Lower lobe of right lung (tissue), 2 donors: ENCODE measurements around the gene GPR157. TPM values are rescaled to one million over a fixed set of nuclear protein-coding genes. Genes with fewer than 3 reads are reported as not detected.
"Not testable (repeated sequence)": the region's sequence is repeated elsewhere in the genome, so short reads cannot be mapped to it uniquely, and the experiment has no call there.

ENCODE experiments used
- ATAC-seq, 2 donors: fragments of 200-7000 bp; cut with Tn5 transposase; one replicate each; pipeline ENCODE4 v1.9.1; 2020 to 2022; ENCODE audit warnings: mild to moderate bottlenecking in 2 of 2, moderate library complexity in 2 of 2
- DNase-seq: peaks from one replicate; pipeline ENCODE4 v3.0.0-alpha.2; 2020
- H3K27ac ChIP-seq: fragments of 200-600 bp; one replicate; pipeline ENCODE4 v1.8.0; 2022
- H3K27me3 ChIP-seq: fragments of 200-600 bp; one replicate; pipeline ENCODE4 v1.8.0; 2022; ENCODE audit warnings: low read depth
- H3K36me3 ChIP-seq: fragments of 200-600 bp; one replicate; pipeline ENCODE4 v1.8.0; 2022; ENCODE audit warnings: mild to moderate bottlenecking
- H3K4me1 ChIP-seq: fragments of 200-600 bp; one replicate; pipeline ENCODE4 v1.8.0; 2022
- H3K4me3 ChIP-seq: fragments of 200-600 bp; one replicate; pipeline ENCODE4 v1.8.0; 2022; ENCODE audit warnings: mild to moderate bottlenecking
- H3K9me3 ChIP-seq: fragments of 200-600 bp; one replicate; pipeline ENCODE4 v1.8.0; 2022
- CTCF ChIP-seq: fragments of 200-600 bp; IDR thresholded peaks from one replicate; pipeline ENCODE4 v1.8.0; 2022; ENCODE audit warnings: antibody characterized with exemption, mild to moderate bottlenecking
- intact Hi-C: fragments of 100-400 bp; cut with DNase I; formaldehyde crosslinking; loops from one replicate; pipeline ENCODE4 v1.11.0; 2022
- total RNA-seq: library from RNA; stranded (reverse); fragmentation: NEBNext Ultra II Directional; extraction: Animal tissue kit (Norgen Biotek cat#: 25700); gene quantifications from one replicate; pipeline ENCODE4 v1.2.1, GENCODE V29; 2021
- donor health status: DM: no; HTN: yes; CAD: no; lungs with severe emphysema.

GPR157 gene
- total RNA-seq, 1 donor from 2014 or later = 14.2 TPM

- DNase-seq (no peak), ATAC-seq (no peak)
- H3K27ac ChIP-seq = no peak overlapping the region
- no peaks in the 10 kb centered on the region for H3K36me3 ChIP-seq
- peak overlapping the region; percentile 69 for H3K4me3 ChIP-seq
- intact Hi-C loops = no loop called here
- TF ChIP-seq CTCF = no peak
- H3K4me1 ChIP-seq = peaks cover 32% of the 10 kb centered on the region
- H3K27me3 ChIP-seq = no peaks in the 10 kb centered on the region
- no peaks in the 10 kb centered on the region for H3K9me3 ChIP-seq
These were observed 2.4 kb downstream of the GPR157 start for GRCh38 chr1:9126511-9126910.

DNA sequence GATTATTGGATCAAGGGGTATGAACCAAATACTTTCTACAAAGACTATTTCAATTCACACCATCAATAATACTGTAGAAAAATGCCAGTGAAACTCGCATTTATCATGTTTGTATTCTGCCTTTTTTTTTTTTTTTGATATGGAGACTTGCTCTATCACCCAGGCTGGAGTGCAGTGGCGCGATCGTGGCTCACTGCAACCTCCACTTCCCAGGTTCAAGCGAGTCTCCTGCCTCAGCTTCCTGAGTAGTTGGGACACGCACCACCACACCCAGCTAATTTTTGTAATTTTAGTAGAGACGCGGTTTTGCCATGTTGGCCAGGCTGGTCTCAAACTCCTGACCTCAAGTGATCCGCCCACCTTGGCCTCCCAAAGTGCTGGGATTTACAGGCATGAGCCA, 3.1 kb downstream of the GPR157 start:
- peak; percentile 14 for DNase-seq
- ATAC-seq, H3K27ac ChIP-seq, H3K9me3 ChIP-seq, H3K27me3 ChIP-seq, H3K36me3 ChIP-seq, intact Hi-C loops: not testable (repeated sequence)
- Histone ChIP-seq H3K4me1 (peaks cover 32% of the 10 kb centered on the region), H3K4me3 (peak overlapping the region; percentile 15)

DNA sequence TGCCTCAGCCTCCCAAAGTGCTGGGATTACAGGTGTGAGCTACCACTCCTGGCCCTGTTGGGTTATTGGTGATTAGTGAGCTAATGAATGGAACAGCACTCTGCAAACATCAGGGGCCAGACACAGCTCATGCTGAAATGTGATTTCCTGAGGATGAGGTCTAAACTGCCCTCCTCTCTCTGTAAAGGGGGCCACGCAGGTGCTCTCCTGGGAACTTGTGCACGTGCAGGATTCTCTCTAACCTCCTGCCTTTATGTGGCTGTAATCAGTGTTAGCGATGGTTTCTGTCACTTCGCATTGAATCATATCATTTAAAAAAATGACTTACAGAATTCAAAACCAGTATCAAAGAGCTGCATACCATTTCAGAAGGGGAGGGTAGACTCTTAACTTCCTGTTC, 3.6 kb downstream of the GPR157 start:
- peaks cover 38% of the 10 kb centered on the region for H3K4me1 ChIP-seq
- H3K27me3 ChIP-seq = no peaks in the 10 kb centered on the region
- ATAC-seq = no peak
- no peak overlapping the region for H3K4me3 ChIP-seq
- no peak for DNase-seq
- no peaks in the 10 kb centered on the region for H3K9me3 ChIP-seq
- H3K36me3 ChIP-seq = no peaks in the 10 kb centered on the region
- H3K27ac ChIP-seq = no peak overlapping the region
- TF ChIP-seq CTCF = no peak
- intact Hi-C loops = no loop called here

GRCh38 chr1:9124389-9124788, 4.5 kb downstream of the GPR157 start:
- H3K9me3 ChIP-seq, H3K27ac ChIP-seq, intact Hi-C loops, H3K4me3 ChIP-seq, H3K27me3 ChIP-seq, ATAC-seq, DNase-seq, H3K36me3 ChIP-seq: not testable (repeated sequence)
- peaks cover 46% of the 10 kb centered on the region for H3K4me1 ChIP-seq

- intact Hi-C loops, H3K36me3 ChIP-seq, H3K4me3 ChIP-seq, ATAC-seq, H3K27ac ChIP-seq, H3K9me3 ChIP-seq, H3K27me3 ChIP-seq: not testable (repeated sequence)
- DNase-seq = peak; percentile 4
- H3K4me1 ChIP-seq = peaks cover 46% of the 10 kb centered on the region
These were observed 5.2 kb downstream of the GPR157 start for GRCh38 chr1:9123665-9124064.

GRCh38 chr1:9121496-9122409, 7.1 kb downstream of the GPR157 start:
- ATAC-seq (peak in 1 of 2 donors; percentile 13), DNase-seq (no peak)
- no peaks in the 10 kb centered on the region for H3K9me3 ChIP-seq
- no peaks in the 10 kb centered on the region for H3K27me3 ChIP-seq
- H3K4me1 ChIP-seq = peaks cover 27% of the 10 kb centered on the region
- no peak overlapping the region for H3K4me3 ChIP-seq
- TF ChIP-seq CTCF = no peak
- no peak overlapping the region for H3K27ac ChIP-seq
- intact Hi-C loops = no loop called here
- H3K36me3 ChIP-seq = peaks cover 6% of the 10 kb centered on the region

DNA sequence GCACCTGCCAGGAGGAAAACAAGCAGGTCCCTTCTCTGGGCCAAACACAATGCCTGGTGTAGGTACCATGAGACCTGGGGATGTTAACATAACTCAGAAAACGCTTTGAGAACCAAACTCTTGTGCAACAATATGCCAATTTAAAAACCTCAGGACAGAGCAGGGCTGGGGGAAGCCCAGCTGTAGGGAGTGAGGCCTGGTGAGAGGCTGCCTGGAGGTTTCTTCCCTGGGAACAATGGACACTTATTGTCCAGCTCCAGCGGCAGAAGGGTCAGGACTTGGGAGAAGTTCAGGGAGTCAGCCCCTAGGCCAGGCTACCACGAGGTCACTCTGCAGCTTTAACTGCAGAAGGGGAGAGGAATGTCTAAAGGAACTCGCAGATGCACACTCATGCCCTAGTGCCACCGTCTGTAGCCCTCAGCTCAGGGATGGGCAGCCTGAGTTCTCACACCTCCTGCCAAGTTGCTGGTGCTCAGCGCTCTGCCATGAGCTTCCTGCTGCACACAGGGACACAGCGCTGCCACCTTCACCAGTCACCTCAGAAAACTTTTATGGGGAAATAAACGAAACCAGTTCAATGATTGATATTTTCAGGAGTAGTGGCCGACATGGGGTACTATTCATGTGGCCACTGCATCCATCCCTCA, 8.5 kb downstream of the GPR157 start:
- no peak overlapping the region for H3K4me3 ChIP-seq
- H3K4me1 ChIP-seq = peaks cover 19% of the 10 kb centered on the region
- intact Hi-C loops = no loop called here
- H3K36me3 ChIP-seq = peaks cover 6% of the 10 kb centered on the region
- DNase-seq = peak; percentile 28
- peak; percentile 20 to 40 for ATAC-seq
- H3K27ac ChIP-seq = peak overlapping the region; percentile 36
- no peak for TF ChIP-seq CTCF
- no peaks in the 10 kb centered on the region for H3K27me3 ChIP-seq
- no peaks in the 10 kb centered on the region for H3K9me3 ChIP-seq
